HFFc6 (cell line): ENCODE data around the gene PLCB3. TPM values are rescaled to one million over a fixed set of nuclear protein-coding genes. Genes with fewer than 3 reads are reported as not detected.

ENCODE experiments used
- DNase-seq: peaks from one replicate; pipeline ENCODE4 v3.0.0-alpha.2; 2018
- H3K27ac Mint-ChIP-seq: 2 replicates; pipeline ENCODE4 v1.8.0; 2020; ENCODE audit warnings: mild to moderate bottlenecking, mixed read lengths
- H3K27me3 Mint-ChIP-seq: 2 replicates; pipeline ENCODE4 v1.8.0; 2021; ENCODE audit warnings: mild to moderate bottlenecking, moderate library complexity, mixed read lengths; ENCODE audit not compliant: insufficient read depth
- H3K36me3 Mint-ChIP-seq: 2 replicates; pipeline ENCODE4 v1.8.0; 2021; ENCODE audit warnings: low read depth, mixed read lengths
- H3K4me1 Mint-ChIP-seq: 2 replicates; pipeline ENCODE4 v1.8.0; 2020; ENCODE audit warnings: low read depth, mixed read lengths
- H3K4me3 Mint-ChIP-seq: 2 replicates; pipeline ENCODE4 v1.8.0; 2020; ENCODE audit warnings: mild to moderate bottlenecking, moderate library complexity, mixed read lengths
- H3K9me3 Mint-ChIP-seq: 2 replicates; pipeline ENCODE4 v1.8.0; 2020; ENCODE audit warnings: mild to moderate bottlenecking, mixed read lengths
- total RNA-seq, 6 experiments: library from RNA; stranded (reverse); fragmentation: NEBNext Ultra II Directional; extraction: Animal tissue kit (Norgen Biotek cat#: 25700); gene quantifications; 2 replicates in 1 of 6; 3 replicates in 5 of 6; pipeline ENCODE4 v1.2.3, GENCODE V29; 2021
- TF ChIP-seq, protein P1 (sequence below): fragments of 200-600 bp; sonication (generic); IDR thresholded peaks from 2 replicates; pipeline ENCODE4 v1.5.0; 2021; ENCODE audit warnings: antibody characterized with exemption, mild to moderate bottlenecking

The PLCB3 gene
- total RNA-seq, 6 experiments from 2014 or later, result 48.1 to 58.0 (median 51.8) TPM

DNA sequence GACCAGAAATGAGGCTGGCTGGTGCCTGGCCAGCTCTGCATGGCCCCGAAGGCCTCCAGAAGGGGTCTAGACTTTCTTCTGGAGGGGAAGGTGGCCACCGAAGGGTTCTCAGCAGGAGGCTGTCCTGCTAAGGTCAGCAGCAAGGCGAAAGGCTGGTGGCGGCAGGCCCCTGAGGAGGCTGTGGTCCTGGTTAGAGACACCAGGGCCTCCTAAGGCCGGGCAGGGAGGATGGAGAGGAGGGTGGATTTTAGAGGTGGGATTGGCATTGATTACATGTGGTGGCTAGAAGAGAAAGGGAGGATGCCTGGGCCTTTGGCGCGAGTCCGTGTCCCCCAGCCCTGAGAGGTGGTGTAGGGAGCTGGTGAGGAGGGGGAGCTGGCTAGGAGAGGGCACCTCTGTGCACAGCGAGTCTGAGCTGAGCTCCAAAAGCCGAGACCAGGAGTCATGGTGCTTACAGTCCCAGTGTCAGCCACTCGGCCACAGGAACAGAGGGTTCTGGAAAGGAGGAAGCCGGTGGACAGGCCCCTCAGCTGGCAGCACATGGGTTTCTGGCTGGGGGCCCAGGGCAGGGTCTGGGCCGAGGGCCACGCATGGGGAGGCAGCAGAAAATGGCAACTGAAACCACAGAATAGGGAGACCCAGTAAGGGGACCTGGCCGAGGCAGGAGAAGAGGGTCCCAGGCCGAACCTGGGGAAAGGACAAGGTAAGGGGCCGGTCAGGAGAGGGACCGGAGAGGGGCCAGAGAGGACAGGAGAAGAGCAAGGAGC lies 42.4 kb upstream of the PLCB3 start:
- TF ChIP-seq, protein P1, sequence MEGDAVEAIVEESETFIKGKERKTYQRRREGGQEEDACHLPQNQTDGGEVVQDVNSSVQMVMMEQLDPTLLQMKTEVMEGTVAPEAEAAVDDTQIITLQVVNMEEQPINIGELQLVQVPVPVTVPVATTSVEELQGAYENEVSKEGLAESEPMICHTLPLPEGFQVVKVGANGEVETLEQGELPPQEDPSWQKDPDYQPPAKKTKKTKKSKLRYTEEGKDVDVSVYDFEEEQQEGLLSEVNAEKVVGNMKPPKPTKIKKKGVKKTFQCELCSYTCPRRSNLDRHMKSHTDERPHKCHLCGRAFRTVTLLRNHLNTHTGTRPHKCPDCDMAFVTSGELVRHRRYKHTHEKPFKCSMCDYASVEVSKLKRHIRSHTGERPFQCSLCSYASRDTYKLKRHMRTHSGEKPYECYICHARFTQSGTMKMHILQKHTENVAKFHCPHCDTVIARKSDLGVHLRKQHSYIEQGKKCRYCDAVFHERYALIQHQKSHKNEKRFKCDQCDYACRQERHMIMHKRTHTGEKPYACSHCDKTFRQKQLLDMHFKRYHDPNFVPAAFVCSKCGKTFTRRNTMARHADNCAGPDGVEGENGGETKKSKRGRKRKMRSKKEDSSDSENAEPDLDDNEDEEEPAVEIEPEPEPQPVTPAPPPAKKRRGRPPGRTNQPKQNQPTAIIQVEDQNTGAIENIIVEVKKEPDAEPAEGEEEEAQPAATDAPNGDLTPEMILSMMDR, result no peak
- H3K4me1 Mint-ChIP-seq, result peaks cover 20% of the 10 kb centered on the region
- H3K27me3 Mint-ChIP-seq, result peaks cover 2% of the 10 kb centered on the region
- no peak for DNase-seq
- H3K4me3 Mint-ChIP-seq, result no peak overlapping the region
- peak overlapping the region; percentile 38; the same call in 1 of the 2 replicates for H3K27ac Mint-ChIP-seq
- no peaks in the 10 kb centered on the region for H3K9me3 Mint-ChIP-seq
- H3K36me3 Mint-ChIP-seq, result peaks cover 9% of the 10 kb centered on the region

DNA sequence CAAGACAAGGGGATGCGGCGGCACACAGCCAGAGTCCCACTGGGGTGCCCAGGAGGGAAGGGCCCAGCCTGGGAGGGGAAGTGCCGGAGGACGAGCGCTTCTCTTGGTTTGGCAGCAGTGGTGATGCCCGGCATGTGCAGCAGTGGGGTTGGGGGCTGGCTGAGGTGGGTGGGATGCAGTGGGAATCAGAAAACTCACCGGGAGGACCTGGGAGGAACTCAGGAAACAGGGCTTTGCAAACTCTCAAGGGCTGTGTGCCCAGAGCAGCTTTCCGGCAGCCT lies 41.8 kb upstream of the PLCB3 start:
- Mint-ChIP-seq H3K4me3 (no peak overlapping the region), H3K36me3 (peaks cover 4% of the 10 kb centered on the region), H3K27me3 (peaks cover 2% of the 10 kb centered on the region), H3K9me3 (no peaks in the 10 kb centered on the region), H3K4me1 (peaks cover 17% of the 10 kb centered on the region), H3K27ac (no peak overlapping the region)
- no peak for DNase-seq
- TF ChIP-seq, protein P1, result no peak

DNA sequence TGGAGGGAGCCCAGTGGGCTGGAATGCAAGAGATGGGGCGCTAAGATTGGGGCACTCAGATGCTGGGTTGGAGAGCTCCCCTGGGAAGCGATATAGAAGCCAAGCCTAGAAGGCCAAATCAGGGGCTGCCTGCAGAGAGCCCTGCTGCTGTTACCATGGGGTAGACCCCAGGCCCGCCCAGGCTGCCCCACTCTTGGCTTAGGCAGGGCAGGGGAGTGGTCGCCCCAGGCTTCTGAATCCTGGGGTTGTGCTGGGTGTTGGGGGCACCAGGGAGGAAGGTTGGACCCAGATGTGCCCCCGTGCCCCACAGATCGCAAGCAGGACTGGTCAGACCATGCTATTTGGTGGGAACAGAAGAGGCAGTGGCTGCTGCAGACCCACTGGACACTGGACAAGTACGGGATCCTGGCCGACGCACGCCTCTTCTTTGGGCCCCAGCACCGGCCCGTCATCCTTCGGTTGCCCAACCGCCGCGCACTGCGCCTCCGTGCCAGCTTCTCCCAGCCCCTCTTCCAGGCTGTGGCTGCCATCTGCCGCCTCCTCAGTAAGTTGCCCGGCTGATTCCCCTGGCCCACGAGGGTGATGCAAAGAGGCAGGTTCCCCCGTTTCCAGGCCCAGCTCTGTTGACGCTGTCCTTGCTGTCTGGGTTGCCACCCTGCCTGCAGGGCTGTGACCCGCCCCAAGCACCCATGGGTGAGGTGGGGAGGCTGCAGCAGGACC lies 40.9 kb upstream of the PLCB3 start:
- Mint-ChIP-seq H3K36me3 (peaks cover 6% of the 10 kb centered on the region; the same call in 1 of the 2 replicates), H3K27ac (no peak overlapping the region), H3K9me3 (no peaks in the 10 kb centered on the region), H3K27me3 (no peaks in the 10 kb centered on the region; the same call in none of the 2 replicates), H3K4me1 (peaks cover 22% of the 10 kb centered on the region), H3K4me3 (no peak overlapping the region)
- no peak for DNase-seq
- TF ChIP-seq, protein P1, result no peak

DNA sequence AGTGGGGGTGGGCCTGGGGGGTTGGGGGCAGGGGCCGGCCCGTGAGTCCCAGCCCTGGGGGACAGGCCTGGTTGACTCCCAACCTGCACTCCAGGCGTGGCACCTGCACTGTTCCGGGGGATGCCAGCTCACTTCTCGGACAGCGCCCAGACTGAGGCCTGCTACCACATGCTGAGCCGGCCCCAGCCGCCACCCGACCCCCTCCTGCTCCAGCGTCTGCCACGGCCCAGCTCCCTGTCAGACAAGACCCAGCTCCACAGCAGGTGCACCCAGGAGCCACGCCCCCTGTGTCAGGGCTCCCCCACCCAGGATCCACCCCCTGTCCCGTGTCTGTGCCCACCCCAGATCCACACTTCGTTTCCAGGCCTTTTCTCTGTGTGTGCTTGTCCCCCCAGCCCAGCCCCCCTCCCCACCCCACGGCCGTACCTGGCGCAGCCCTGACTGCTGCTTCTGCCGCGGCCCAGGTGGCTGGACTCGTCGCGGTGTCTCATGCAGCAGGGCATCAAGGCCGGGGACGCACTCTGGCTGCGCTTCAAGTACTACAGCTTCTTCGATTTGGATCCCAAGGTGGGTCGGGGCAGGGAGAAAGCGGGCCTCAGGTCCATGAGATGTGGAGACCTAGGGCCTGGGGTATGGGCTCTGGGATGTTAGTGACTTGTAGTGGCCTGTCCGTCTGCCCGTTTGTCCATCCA lies 40.0 kb upstream of the PLCB3 start:
- H3K27me3 Mint-ChIP-seq, result no peaks in the 10 kb centered on the region; the same call in none of the 2 replicates
- no peak overlapping the region for H3K27ac Mint-ChIP-seq
- H3K9me3 Mint-ChIP-seq, result no peaks in the 10 kb centered on the region
- peaks cover 25% of the 10 kb centered on the region for H3K4me1 Mint-ChIP-seq
- peaks cover 6% of the 10 kb centered on the region; the same call in 1 of the 2 replicates for H3K36me3 Mint-ChIP-seq
- TF ChIP-seq, protein P1, result no peak
- H3K4me3 Mint-ChIP-seq, result no peak overlapping the region
- DNase-seq, result no peak

DNA sequence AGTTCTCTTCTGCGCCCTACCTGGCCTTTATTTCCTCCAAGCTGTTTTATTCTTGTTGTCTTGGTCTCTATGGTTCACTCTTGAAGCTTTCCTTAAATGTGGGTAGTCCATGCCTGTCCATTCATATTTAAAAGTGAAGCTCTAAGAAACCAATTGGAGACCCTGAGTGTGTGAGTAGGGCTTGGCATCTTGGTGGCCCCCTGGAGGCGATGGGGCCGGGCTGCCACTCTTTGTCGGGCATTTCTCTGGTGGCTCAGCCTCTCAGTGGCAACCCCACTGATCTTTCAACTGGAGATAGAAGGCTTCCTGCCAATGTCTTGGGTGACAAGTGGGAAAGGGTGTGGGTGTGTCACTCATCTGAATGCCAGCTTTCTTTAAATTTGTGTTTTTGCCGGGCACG lies 34.5 kb upstream of the PLCB3 start:
- H3K4me1 Mint-ChIP-seq, result peaks cover 14% of the 10 kb centered on the region
- no peak overlapping the region for H3K27ac Mint-ChIP-seq
- no peak for DNase-seq
- H3K4me3 Mint-ChIP-seq, result no peak overlapping the region
- H3K27me3 Mint-ChIP-seq, result no peaks in the 10 kb centered on the region; the same call in none of the 2 replicates
- H3K36me3 Mint-ChIP-seq, result peaks cover 6% of the 10 kb centered on the region; the same call in 1 of the 2 replicates
- TF ChIP-seq, protein P1, result no peak
- H3K9me3 Mint-ChIP-seq, result no peaks in the 10 kb centered on the region
